ENCODE data around the gene MAN1C1. TPM values are rescaled to one million over a fixed set of nuclear protein-coding genes. Genes with fewer than 3 reads are reported as not detected.

MAN1C1 gene
- total and polyA plus RNA-seq, 4 donors = 4.6 to 14.7 (median 13.1) TPM

- H3K4me1 ChIP-seq (ENCODE audit: control insufficient read depth in 5 of 5, insufficient read depth in 5 of 5, low read length in 5 of 5) = peaks cover 0 to 40% (median 8%) of the 10 kb centered on the region in 5 donors
- no peak for ATAC-seq (ENCODE audit: insufficient read depth, low FRiP score)
- 90 to 93% methylated on average over 18 of the region's 18 CpGs for WGBS, 2 donors
- H3K9ac ChIP-seq (ENCODE audit: insufficient read depth in 1 of 2, low read length in 2 of 2) = no peak overlapping the region
- no peaks in the 10 kb centered on the region for H3K9me3 ChIP-seq (ENCODE audit: control insufficient read depth in 4 of 4, insufficient read depth in 3 of 4, low read length in 3 of 4)
- DNase-seq = no peak
- no peak overlapping the region for H3K27ac ChIP-seq (ENCODE audit: low read depth in 1 of 2, low read length in 1 of 2)
- no peaks in the 10 kb centered on the region for H3K36me3 ChIP-seq (ENCODE audit: control insufficient read depth in 4 of 4, insufficient read depth in 4 of 4, low read length in 4 of 4)
- no peak for TF ChIP-seq CTCF (IDR thresholded peaks at IDR 0.05; ENCODE audit: control extremely low read depth, extremely low read depth)
- no peak overlapping the region for H3K4me3 ChIP-seq
- H3K27me3 ChIP-seq (ENCODE audit: control insufficient read depth in 3 of 3, insufficient read depth in 3 of 3, low read length in 2 of 3) = no peaks in the 10 kb centered on the region
Observed at GRCh38 chr1:25576459-25577133, 40.0 kb upstream of the MAN1C1 start.

- no peaks in the 10 kb centered on the region for H3K27me3 ChIP-seq (ENCODE audit: control insufficient read depth in 3 of 3, insufficient read depth in 3 of 3, low read length in 2 of 3)
- peaks cover 0 to 44% (median 8%) of the 10 kb centered on the region in 5 donors for H3K4me1 ChIP-seq (ENCODE audit: control insufficient read depth in 5 of 5, insufficient read depth in 5 of 5, low read length in 5 of 5)
- WGBS, 2 donors = 85 to 86% methylated on average over 21 of the region's 21 CpGs
- ATAC-seq (ENCODE audit: insufficient read depth, low FRiP score) = no peak
- no peak overlapping the region for H3K27ac ChIP-seq (ENCODE audit: low read depth in 1 of 2, low read length in 1 of 2)
- H3K36me3 ChIP-seq (ENCODE audit: control insufficient read depth in 4 of 4, insufficient read depth in 4 of 4, low read length in 4 of 4) = no peaks in the 10 kb centered on the region
- H3K9ac ChIP-seq (ENCODE audit: insufficient read depth in 1 of 2, low read length in 2 of 2) = no peak overlapping the region
- DNase-seq = no peak
- H3K4me3 ChIP-seq = no peak overlapping the region
- no peak for TF ChIP-seq CTCF (IDR thresholded peaks at IDR 0.05; ENCODE audit: control extremely low read depth, extremely low read depth)
- H3K9me3 ChIP-seq (ENCODE audit: control insufficient read depth in 4 of 4, insufficient read depth in 3 of 4, low read length in 3 of 4) = no peaks in the 10 kb centered on the region
Observed at GRCh38 chr1:25577134-25577920, 39.3 kb upstream of the MAN1C1 start.

- no peak for TF ChIP-seq CTCF (IDR thresholded peaks at IDR 0.05; ENCODE audit: control extremely low read depth, extremely low read depth)
- Histone ChIP-seq H3K4me1 (ENCODE audit: control insufficient read depth in 5 of 5, insufficient read depth in 5 of 5, low read length in 5 of 5) (peaks cover 0 to 44% (median 6%) of the 10 kb centered on the region in 5 donors), H3K4me3 (no peak overlapping the region), H3K9me3 (ENCODE audit: control insufficient read depth in 4 of 4, insufficient read depth in 3 of 4, low read length in 3 of 4) (no peaks in the 10 kb centered on the region), H3K27me3 (ENCODE audit: control insufficient read depth in 3 of 3, insufficient read depth in 3 of 3, low read length in 2 of 3) (no peaks in the 10 kb centered on the region), H3K36me3 (ENCODE audit: control insufficient read depth in 4 of 4, insufficient read depth in 4 of 4, low read length in 4 of 4) (no peaks in the 10 kb centered on the region), H3K27ac (ENCODE audit: low read depth in 1 of 2, low read length in 1 of 2) (peak overlapping the region in 1 of 2 donors; percentile 35), H3K9ac (ENCODE audit: insufficient read depth in 1 of 2, low read length in 2 of 2) (no peak overlapping the region)
- WGBS, 2 donors = 80 to 88% methylated on average over 19 of the region's 19 CpGs
- no peak for ATAC-seq (ENCODE audit: insufficient read depth, low FRiP score)
- peak; percentile 85 to 92 (median 90) for DNase-seq
Observed at GRCh38 chr1:25579292-25580252, 37.0 kb upstream of the MAN1C1 start.
